HepG2 (cell line): ENCODE measurements around the gene TMEM86B. TPM values are rescaled to one million over a fixed set of nuclear protein-coding genes. Genes with fewer than 3 reads are reported as not detected.

ENCODE experiments used
- CHD4 ChIP-seq: fragments of 200-600 bp; sonication (generic); IDR thresholded peaks from 2 replicates; pipeline ENCODE4 v1.7.0; 2017; ENCODE audit warnings: mild to moderate bottlenecking, low read length, borderline replicate concordance
- EED ChIP-seq: sonication (generic); formaldehyde crosslinking; IDR thresholded peaks from 2 replicates; pipeline ENCODE4 v1.5.0; 2020; ENCODE audit warnings: mild to moderate bottlenecking, missing genetic modification reagents
- EP300 ChIP-seq, 3 experiments: sonication (generic) in 1 of 3; formaldehyde crosslinking in 1 of 3; IDR thresholded peaks; 2 replicates each; pipeline versions ENCODE4 v1.5.1 to v1.6.1; 2011 to 2020; ENCODE audit warnings: low read depth in 2 of 3, low read length in 2 of 3, borderline replicate concordance in 1 of 3, improper control_type of control experiment in 1 of 3, mild to moderate bottlenecking in 1 of 3, missing genetic modification reagents in 1 of 3, moderate library complexity in 1 of 3
- ESRRA ChIP-seq: sonication (generic); formaldehyde crosslinking; IDR thresholded peaks from 2 replicates; pipeline ENCODE4 v1.5.1; 2020; ENCODE audit warnings: mild to moderate bottlenecking, low read depth, missing genetic modification reagents
- HES4 ChIP-seq: sonication (generic); formaldehyde crosslinking; IDR thresholded peaks from 2 replicates; pipeline ENCODE4 v1.9.0; 2021; ENCODE audit warnings: mild to moderate bottlenecking, missing genetic modification reagents, borderline replicate concordance
- ISL2 ChIP-seq: sonication (generic); formaldehyde crosslinking; IDR thresholded peaks from 2 replicates; pipeline ENCODE4 v1.5.0; 2020; ENCODE audit warnings: missing genetic modification reagents
- NFATC3 ChIP-seq: sonication (generic); formaldehyde crosslinking; IDR thresholded peaks from 2 replicates; pipeline ENCODE4 v1.5.1; 2020; ENCODE audit warnings: mild to moderate bottlenecking, missing genetic modification reagents
- SIN3A ChIP-seq: IDR thresholded peaks from 2 replicates; pipeline ENCODE4 v1.6.1; 2011; ENCODE audit warnings: low read depth, mild to moderate bottlenecking, control low read depth, low read length, borderline replicate concordance
- SMAD3 ChIP-seq: sonication (generic); formaldehyde crosslinking; IDR thresholded peaks from 2 replicates; pipeline ENCODE4 v1.4.0; 2020; ENCODE audit warnings: missing genetic modification reagents
- WIZ ChIP-seq: sonication (generic); formaldehyde crosslinking; IDR thresholded peaks from 2 replicates; pipeline ENCODE4 v1.5.1; 2020; ENCODE audit warnings: mild to moderate bottlenecking, missing genetic modification reagents
- ZMYM2 ChIP-seq: sonication (generic); formaldehyde crosslinking; IDR thresholded peaks from 2 replicates; pipeline ENCODE4 v1.8.0; 2022; ENCODE audit warnings: mild to moderate bottlenecking, missing genetic modification reagents
- ZNF430 ChIP-seq: sonication (generic); formaldehyde crosslinking; IDR thresholded peaks from 2 replicates; pipeline ENCODE4 v1.9.0; 2021; ENCODE audit warnings: mild to moderate bottlenecking, missing genetic modification reagents
- ZNF569 ChIP-seq: sonication (generic); formaldehyde crosslinking; IDR thresholded peaks from 2 replicates; pipeline ENCODE4 v1.5.0; 2020; ENCODE audit warnings: mild to moderate bottlenecking, missing genetic modification reagents, moderate library complexity, borderline replicate concordance
- ZNF598 ChIP-seq: sonication (generic); formaldehyde crosslinking; IDR thresholded peaks from 2 replicates; pipeline ENCODE4 v1.5.1; 2020; ENCODE audit warnings: mild to moderate bottlenecking, missing genetic modification reagents, borderline replicate concordance
- ZNF670 ChIP-seq: sonication (generic); formaldehyde crosslinking; IDR thresholded peaks from 2 replicates; pipeline ENCODE4 v1.8.0; 2022; ENCODE audit warnings: mild to moderate bottlenecking, missing genetic modification reagents, borderline replicate concordance
- ZNF674 ChIP-seq: sonication (generic); formaldehyde crosslinking; IDR thresholded peaks from 2 replicates; pipeline ENCODE4 v1.5.0; 2020; ENCODE audit warnings: low read depth, mild to moderate bottlenecking, missing genetic modification reagents
- ZSCAN12 ChIP-seq: sonication (generic); formaldehyde crosslinking; IDR thresholded peaks from 2 replicates; pipeline ENCODE4 v1.9.0; 2021; ENCODE audit warnings: mild to moderate bottlenecking, missing genetic modification reagents
- ZSCAN22 ChIP-seq: sonication (generic); formaldehyde crosslinking; IDR thresholded peaks from 2 replicates; pipeline ENCODE4 v1.4.0; 2020; ENCODE audit warnings: mild to moderate bottlenecking, missing genetic modification reagents
- polyA plus RNA-seq, 8 experiments: library from polyadenylated mRNA; depleted of rRNA in 3 of 8; stranded (reverse) in 7 of 8; unstranded in 1 of 8; fragments of >200 nt; fragmentation: Illumina TruSeq in 4 of 8; extraction: Trizol in 4 of 8; gene quantifications; 2 replicates each; pipeline versions ENCODE4 v1.2.1 to v1.2.3, GENCODE V29; 2011 to 2016; ENCODE audit warnings: low read depth in 4 of 8, missing spikeins in 1 of 8, mixed read lengths in 1 of 8; ENCODE audit not compliant: insufficient read depth in 1 of 8
- total RNA-seq, 5 experiments: library from RNA; depleted of rRNA; stranded (reverse); fragments of >200 nt; fragmentation: Illumina TruSeq; extraction: Trizol; gene quantifications; 2 replicates each; pipeline ENCODE4 v1.2.3, GENCODE V29; 2016; ENCODE audit warnings: low read depth in 1 of 5
- TF ChIP-seq, protein P1 (sequence below): sonication (generic); formaldehyde crosslinking; IDR thresholded peaks from 2 replicates; pipeline ENCODE4 v1.4.0; 2020; ENCODE audit warnings: missing genetic modification reagents
- TF ChIP-seq, protein P2 (sequence below): sonication (generic); formaldehyde crosslinking; IDR thresholded peaks from 2 replicates; pipeline ENCODE4 v1.4.0; 2020; ENCODE audit warnings: mild to moderate bottlenecking, missing genetic modification reagents
- TF ChIP-seq, protein P3 (sequence below): IDR thresholded peaks from 2 replicates; pipeline ENCODE4 v1.4.0; 2020; ENCODE audit warnings: mild to moderate bottlenecking, missing genetic modification reagents

Gene TMEM86B
- total and polyA plus RNA-seq, 2 of the 13 experiments (the other 11 are each of a cell fraction or from before 2014, with no cell fraction given): 7.7 to 9.6 TPM

DNA sequence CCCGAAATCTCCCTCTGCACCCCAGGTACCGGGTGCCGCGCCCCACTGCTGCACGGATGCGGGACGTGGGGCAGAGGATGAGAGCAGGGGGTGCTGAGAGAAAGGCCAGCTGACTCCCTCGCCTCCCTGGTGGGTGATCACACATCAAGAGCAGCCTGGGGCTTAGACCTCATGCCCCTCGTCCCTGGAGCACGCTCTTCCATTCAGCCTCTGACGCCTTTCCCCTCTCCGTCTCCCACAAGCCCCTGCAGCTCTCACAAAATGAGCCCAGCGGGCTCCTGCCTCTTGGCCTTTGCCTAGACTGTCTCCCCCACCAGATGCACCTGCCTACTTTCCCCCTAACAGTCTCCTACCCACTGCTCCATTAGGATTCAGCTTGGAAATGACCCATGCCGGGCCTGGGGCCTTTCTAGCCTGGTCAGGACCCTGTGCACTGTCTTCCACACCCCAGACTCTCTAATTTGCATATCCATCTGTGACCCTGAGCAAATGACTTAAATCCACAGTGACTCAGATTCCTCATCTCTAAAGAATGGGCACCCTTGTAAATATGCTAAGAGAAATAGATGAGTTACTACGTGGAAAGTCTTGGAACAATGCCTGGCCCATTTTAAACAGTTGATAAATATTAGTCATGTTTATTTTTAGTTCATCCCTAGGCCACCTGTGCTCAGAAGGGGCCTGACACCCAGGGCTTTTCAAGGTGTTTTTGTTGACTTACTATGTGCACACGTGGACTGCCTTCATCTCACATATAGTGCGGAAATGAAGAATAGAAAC lies 18.7 kb downstream of the TMEM86B start (continued):
- TF ChIP-seq ESRRA (CRISPR knock-in tag) (0 out of 2 replicates have a peak, but pooled peaks have one; percentile 46), ZMYM2 (CRISPR knock-in tag) (peak; percentile 49; the same call in 1 of the 2 replicates), ZNF670 (CRISPR knock-in tag) (0 out of 2 replicates have a peak, but pooled peaks have one; percentile 2), SMAD3 (peak; percentile 8; the same call in 1 of the 2 replicates), ZSCAN22 (CRISPR knock-in tag) (peak; percentile 85), ZNF674 (CRISPR knock-in tag) (no peak), CHD4 (no peak; the same call in 1 of the 2 replicates), NFATC3 (CRISPR knock-in tag) (no peak), EP300 (IDR thresholded peaks at IDR 0.05; ENCODE audit: low read depth in 2 of 2, low read length in 2 of 2) (peak in 1 of 2 experiments; percentile 16; a peak in 1 of 4 replicates), EP300 (CRISPR knock-in tag; IDR thresholded peaks at IDR 0.05; ENCODE audit: borderline replicate concordance) (peak; percentile 39; the same call in 1 of the 2 replicates), WIZ (0 out of 2 replicates have a peak, but pooled peaks have one; percentile 33), EED (CRISPR knock-in tag) (no peak), ZNF430 (CRISPR knock-in tag) (0 out of 2 replicates have a peak, but pooled peaks have one; percentile 87), ZNF598 (CRISPR knock-in tag) (no peak), SIN3A (peak; percentile 32; the same call in 1 of the 2 replicates), ZSCAN12 (CRISPR knock-in tag) (no peak), ISL2 (CRISPR knock-in tag) (0 out of 2 replicates have a peak, but pooled peaks have one; percentile 21), HES4 (CRISPR knock-in tag) (0 out of 2 replicates have a peak, but pooled peaks have one; percentile 30), ZNF569 (CRISPR knock-in tag) (no peak)
- TF ChIP-seq, protein P1, sequence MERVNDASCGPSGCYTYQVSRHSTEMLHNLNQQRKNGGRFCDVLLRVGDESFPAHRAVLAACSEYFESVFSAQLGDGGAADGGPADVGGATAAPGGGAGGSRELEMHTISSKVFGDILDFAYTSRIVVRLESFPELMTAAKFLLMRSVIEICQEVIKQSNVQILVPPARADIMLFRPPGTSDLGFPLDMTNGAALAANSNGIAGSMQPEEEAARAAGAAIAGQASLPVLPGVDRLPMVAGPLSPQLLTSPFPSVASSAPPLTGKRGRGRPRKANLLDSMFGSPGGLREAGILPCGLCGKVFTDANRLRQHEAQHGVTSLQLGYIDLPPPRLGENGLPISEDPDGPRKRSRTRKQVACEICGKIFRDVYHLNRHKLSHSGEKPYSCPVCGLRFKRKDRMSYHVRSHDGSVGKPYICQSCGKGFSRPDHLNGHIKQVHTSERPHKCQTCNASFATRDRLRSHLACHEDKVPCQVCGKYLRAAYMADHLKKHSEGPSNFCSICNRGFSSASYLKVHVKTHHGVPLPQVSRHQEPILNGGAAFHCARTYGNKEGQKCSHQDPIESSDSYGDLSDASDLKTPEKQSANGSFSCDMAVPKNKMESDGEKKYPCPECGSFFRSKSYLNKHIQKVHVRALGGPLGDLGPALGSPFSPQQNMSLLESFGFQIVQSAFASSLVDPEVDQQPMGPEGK (CRISPR knock-in tag): 0 out of 2 replicates have a peak, but pooled peaks have one; percentile 36
- TF ChIP-seq, protein P2, sequence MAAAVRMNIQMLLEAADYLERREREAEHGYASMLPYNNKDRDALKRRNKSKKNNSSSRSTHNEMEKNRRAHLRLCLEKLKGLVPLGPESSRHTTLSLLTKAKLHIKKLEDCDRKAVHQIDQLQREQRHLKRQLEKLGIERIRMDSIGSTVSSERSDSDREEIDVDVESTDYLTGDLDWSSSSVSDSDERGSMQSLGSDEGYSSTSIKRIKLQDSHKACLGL (CRISPR knock-in tag): peak; percentile 50; the same call in 1 of the 2 replicates
- TF ChIP-seq, protein P3, sequence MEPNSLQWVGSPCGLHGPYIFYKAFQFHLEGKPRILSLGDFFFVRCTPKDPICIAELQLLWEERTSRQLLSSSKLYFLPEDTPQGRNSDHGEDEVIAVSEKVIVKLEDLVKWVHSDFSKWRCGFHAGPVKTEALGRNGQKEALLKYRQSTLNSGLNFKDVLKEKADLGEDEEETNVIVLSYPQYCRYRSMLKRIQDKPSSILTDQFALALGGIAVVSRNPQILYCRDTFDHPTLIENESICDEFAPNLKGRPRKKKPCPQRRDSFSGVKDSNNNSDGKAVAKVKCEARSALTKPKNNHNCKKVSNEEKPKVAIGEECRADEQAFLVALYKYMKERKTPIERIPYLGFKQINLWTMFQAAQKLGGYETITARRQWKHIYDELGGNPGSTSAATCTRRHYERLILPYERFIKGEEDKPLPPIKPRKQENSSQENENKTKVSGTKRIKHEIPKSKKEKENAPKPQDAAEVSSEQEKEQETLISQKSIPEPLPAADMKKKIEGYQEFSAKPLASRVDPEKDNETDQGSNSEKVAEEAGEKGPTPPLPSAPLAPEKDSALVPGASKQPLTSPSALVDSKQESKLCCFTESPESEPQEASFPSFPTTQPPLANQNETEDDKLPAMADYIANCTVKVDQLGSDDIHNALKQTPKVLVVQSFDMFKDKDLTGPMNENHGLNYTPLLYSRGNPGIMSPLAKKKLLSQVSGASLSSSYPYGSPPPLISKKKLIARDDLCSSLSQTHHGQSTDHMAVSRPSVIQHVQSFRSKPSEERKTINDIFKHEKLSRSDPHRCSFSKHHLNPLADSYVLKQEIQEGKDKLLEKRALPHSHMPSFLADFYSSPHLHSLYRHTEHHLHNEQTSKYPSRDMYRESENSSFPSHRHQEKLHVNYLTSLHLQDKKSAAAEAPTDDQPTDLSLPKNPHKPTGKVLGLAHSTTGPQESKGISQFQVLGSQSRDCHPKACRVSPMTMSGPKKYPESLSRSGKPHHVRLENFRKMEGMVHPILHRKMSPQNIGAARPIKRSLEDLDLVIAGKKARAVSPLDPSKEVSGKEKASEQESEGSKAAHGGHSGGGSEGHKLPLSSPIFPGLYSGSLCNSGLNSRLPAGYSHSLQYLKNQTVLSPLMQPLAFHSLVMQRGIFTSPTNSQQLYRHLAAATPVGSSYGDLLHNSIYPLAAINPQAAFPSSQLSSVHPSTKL (CRISPR knock-in tag): peak; percentile 59; the same call in 1 of the 2 replicates
